BLaER1 treated with 17β-estradiol and CSF1 and Interleukin-3, amounts not matched to agents 10 nM and 100 nM (cell line): ENCODE measurements around the gene PRKCA.

Experiments used
- H3K27ac ChIP-seq, 11 experiments: shearing (Covaris generic); formaldehyde crosslinking; 2 replicates each; pipeline ENCODE4 v1.8.1; 2022
- H3K27me3 ChIP-seq, 11 experiments: shearing (Covaris generic); formaldehyde crosslinking; 2 replicates each; pipeline ENCODE4 v1.8.1; 2022
- H3K36me3 ChIP-seq, 11 experiments: shearing (Covaris generic); formaldehyde crosslinking; 2 replicates each; pipeline ENCODE4 v1.8.1; 2022
- H3K4me1 ChIP-seq, 10 experiments: shearing (Covaris generic); formaldehyde crosslinking; 2 replicates each; pipeline ENCODE4 v1.8.1; 2022
- H3K4me2 ChIP-seq, 11 experiments: shearing (Covaris generic); formaldehyde crosslinking; 2 replicates each; pipeline ENCODE4 v1.8.1; 2022
- H3K4me3 ChIP-seq, 10 experiments: shearing (Covaris generic); formaldehyde crosslinking; 2 replicates each; pipeline ENCODE4 v1.8.1; 2022
- H3K9ac ChIP-seq, 11 experiments: shearing (Covaris generic); formaldehyde crosslinking; 2 replicates each; pipeline ENCODE4 v1.8.1; 2022
- H3K9me3 ChIP-seq, 11 experiments: shearing (Covaris generic); formaldehyde crosslinking; replicated peaks in 1 of 11; 2 replicates each; pipeline ENCODE4 v1.8.1; 2022
- H4K20me1 ChIP-seq, 11 experiments: shearing (Covaris generic); formaldehyde crosslinking; 2 replicates each; pipeline ENCODE4 v1.8.1; 2022
- Cebpa-rat ChIP-seq, 11 experiments: shearing (Covaris generic); IDR thresholded peaks; 2 replicates each; pipeline ENCODE4 v1.8.1; 2022

PRKCA gene

GRCh38 chr17:66655861-66656260, 353.4 kb downstream of the PRKCA start:
- Histone ChIP-seq H3K36me3 (peaks cover 0 to 98% (median 0%) of the 10 kb centered on the region in 11 experiments; a peak in 7 of 22 replicates), H3K9me3 (peaks cover 7 to 32% (median 18%) of the 10 kb centered on the region in 11 experiments; a peak in 15 of 22 replicates), H3K27ac (no peak overlapping the region), H4K20me1 (peaks cover 0 to 48% (median 0%) of the 10 kb centered on the region in 11 experiments; a peak in 4 of 22 replicates), H3K4me3 (no peak overlapping the region), H3K27me3 (no peaks in the 10 kb centered on the region), H3K4me1 (peaks cover 0 to 26% (median 7%) of the 10 kb centered on the region in 10 experiments; a peak in 10 of 20 replicates), H3K9ac (no peak overlapping the region), H3K4me2 (peak overlapping the region in 3 of 11 experiments; percentile 25 to 53 (median 40); a peak in 5 of 22 replicates)
- no peak for TF ChIP-seq Cebpa-rat (IDR thresholded peaks at IDR 0.05)

GRCh38 chr17:66661411-66662256, 359.2 kb downstream of the PRKCA start:
- Histone ChIP-seq H3K4me3 (no peak overlapping the region), H3K4me1 (peaks cover 18 to 30% (median 25%) of the 10 kb centered on the region in 10 experiments), H3K9ac (no peak overlapping the region), H3K27me3 (no peaks in the 10 kb centered on the region), H3K4me2 (peak overlapping the region in 9 of 11 experiments; percentile 4 to 71 (median 20); a peak in 5 of 22 replicates), H4K20me1 (peaks cover 0 to 58% (median 0%) of the 10 kb centered on the region in 11 experiments; a peak in 3 of 22 replicates), H3K27ac (no peak overlapping the region), H3K9me3 (peaks cover 7 to 32% (median 18%) of the 10 kb centered on the region in 11 experiments; a peak in 15 of 22 replicates), H3K36me3 (peaks cover 0 to 99% (median 0%) of the 10 kb centered on the region in 11 experiments; a peak in 7 of 22 replicates)
- no peak for TF ChIP-seq Cebpa-rat (IDR thresholded peaks at IDR 0.05)

GRCh38 chr17:66662496-66662895, 360.1 kb downstream of the PRKCA start:
- Histone ChIP-seq H3K27me3 (no peaks in the 10 kb centered on the region), H3K4me2 (peak overlapping the region; percentile 14 to 80 (median 61); a peak in 18 of 22 replicates), H3K4me1 (peaks cover 18 to 30% (median 25%) of the 10 kb centered on the region in 10 experiments), H3K9ac (no peak overlapping the region), H3K9me3 (peaks cover 5 to 26% (median 10%) of the 10 kb centered on the region in 11 experiments; a peak in 15 of 22 replicates), H3K36me3 (peaks cover 0 to 99% (median 0%) of the 10 kb centered on the region in 11 experiments; a peak in 7 of 22 replicates), H3K27ac (no peak overlapping the region), H4K20me1 (peaks cover 0 to 58% (median 0%) of the 10 kb centered on the region in 11 experiments; a peak in 3 of 22 replicates), H3K4me3 (no peak overlapping the region)
- no peak for TF ChIP-seq Cebpa-rat (IDR thresholded peaks at IDR 0.05)

GRCh38 chr17:66663041-66663606, 360.7 kb downstream of the PRKCA start:
- H3K4me2 ChIP-seq, result peak overlapping the region; percentile 14 to 80 (median 61); a peak in 19 of 22 replicates
- 0 out of 22 replicates have a peak overlapping the region, but pooled peaks of 1 of the 11 experiments have one; percentile 3 for H3K27ac ChIP-seq
- no peak for TF ChIP-seq Cebpa-rat (IDR thresholded peaks at IDR 0.05)
- peak overlapping the region in 1 of 11 experiments; percentile 34; a peak in 1 of 22 replicates for H3K9ac ChIP-seq
- H3K9me3 ChIP-seq, result peaks cover 0 to 19% (median 4%) of the 10 kb centered on the region in 11 experiments; a peak in 13 of 22 replicates
- H3K27me3 ChIP-seq, result no peaks in the 10 kb centered on the region
- peaks cover 0 to 63% (median 0%) of the 10 kb centered on the region in 11 experiments; a peak in 3 of 22 replicates for H4K20me1 ChIP-seq
- H3K36me3 ChIP-seq, result peaks cover 0 to 99% (median 0%) of the 10 kb centered on the region in 11 experiments; a peak in 6 of 22 replicates
- no peak overlapping the region for H3K4me3 ChIP-seq
- peaks cover 18 to 30% (median 25%) of the 10 kb centered on the region in 10 experiments for H3K4me1 ChIP-seq

GRCh38 chr17:66664336-66664735, 361.9 kb downstream of the PRKCA start:
- no peaks in the 10 kb centered on the region for H3K27me3 ChIP-seq
- H3K4me1 ChIP-seq, result peaks cover 18 to 30% (median 25%) of the 10 kb centered on the region in 10 experiments
- H4K20me1 ChIP-seq, result peaks cover 0 to 70% (median 0%) of the 10 kb centered on the region in 11 experiments; a peak in 3 of 22 replicates
- peaks cover 0 to 96% (median 0%) of the 10 kb centered on the region in 11 experiments; a peak in 6 of 22 replicates for H3K36me3 ChIP-seq
- no peak overlapping the region for H3K4me3 ChIP-seq
- H3K9ac ChIP-seq, result no peak overlapping the region
- 0 out of 22 replicates have a peak overlapping the region, but pooled peaks of 2 of the 11 experiments have one; percentile 71 to 80 for H3K4me2 ChIP-seq
- H3K9me3 ChIP-seq, result peaks cover 0 to 16% (median 4%) of the 10 kb centered on the region in 11 experiments; a peak in 5 of 22 replicates
- TF ChIP-seq Cebpa-rat (IDR thresholded peaks at IDR 0.05), result no peak
- no peak overlapping the region for H3K27ac ChIP-seq

- Histone ChIP-seq H3K9me3 (peaks cover 0 to 16% (median 4%) of the 10 kb centered on the region in 11 experiments; a peak in 4 of 22 replicates), H3K36me3 (peaks cover 0 to 87% (median 0%) of the 10 kb centered on the region in 11 experiments; a peak in 6 of 22 replicates), H3K4me3 (no peak overlapping the region)
Observed at GRCh38 chr17:66665194-66665593, 362.8 kb downstream of the PRKCA start.

GRCh38 chr17:66667090-66667489, 364.7 kb downstream of the PRKCA start:
- H3K4me2 ChIP-seq, result no peak overlapping the region
- H3K4me1 ChIP-seq, result peaks cover 13 to 22% (median 18%) of the 10 kb centered on the region in 10 experiments; a peak in 19 of 20 replicates
- H3K9me3 ChIP-seq, result peaks cover 0 to 10% (median 4%) of the 10 kb centered on the region in 11 experiments; a peak in 4 of 22 replicates
- H3K9ac ChIP-seq, result no peak overlapping the region
- peaks cover 0 to 85% (median 0%) of the 10 kb centered on the region in 11 experiments; a peak in 4 of 22 replicates for H4K20me1 ChIP-seq
- no peak overlapping the region for H3K4me3 ChIP-seq
- H3K36me3 ChIP-seq, result peaks cover 0 to 69% (median 0%) of the 10 kb centered on the region in 11 experiments; a peak in 6 of 22 replicates
- no peak for TF ChIP-seq Cebpa-rat (IDR thresholded peaks at IDR 0.05)
- no peaks in the 10 kb centered on the region for H3K27me3 ChIP-seq
- no peak overlapping the region for H3K27ac ChIP-seq

More at GRCh38 chr17:66665194-66665593, 362.8 kb downstream of the PRKCA start:
- Histone ChIP-seq H3K4me1 (peaks cover 18 to 30% (median 25%) of the 10 kb centered on the region in 10 experiments), H3K4me2 (no peak overlapping the region), H3K9ac (no peak overlapping the region), H3K27ac (no peak overlapping the region), H3K27me3 (no peaks in the 10 kb centered on the region), H4K20me1 (peaks cover 0 to 77% (median 0%) of the 10 kb centered on the region in 11 experiments; a peak in 3 of 22 replicates)
- no peak for TF ChIP-seq Cebpa-rat (IDR thresholded peaks at IDR 0.05)

GRCh38 chr17:66667491-66668030, 365.1 kb downstream of the PRKCA start:
- Histone ChIP-seq H3K4me3 (no peak overlapping the region), H3K27me3 (no peaks in the 10 kb centered on the region), H3K4me1 (peaks cover 9 to 17% (median 13%) of the 10 kb centered on the region in 10 experiments; a peak in 19 of 20 replicates), H3K27ac (no peak overlapping the region), H3K4me2 (no peak overlapping the region), H3K36me3 (peaks cover 0 to 64% (median 0%) of the 10 kb centered on the region in 11 experiments; a peak in 6 of 22 replicates), H3K9ac (no peak overlapping the region), H3K9me3 (peaks cover 0 to 10% (median 4%) of the 10 kb centered on the region in 11 experiments; a peak in 4 of 22 replicates), H4K20me1 (peaks cover 0 to 85% (median 0%) of the 10 kb centered on the region in 11 experiments; a peak in 4 of 22 replicates)
- no peak for TF ChIP-seq Cebpa-rat (IDR thresholded peaks at IDR 0.05)
